Measurements from ENCODE around the gene GLI2. TPM values are rescaled to one million over a fixed set of nuclear protein-coding genes. Genes with fewer than 3 reads are reported as not detected.

GLI2 gene
- 0.07 TPM in 1 of 2 replicates, not detected in the other for total RNA-seq (2014; rRNA removed; shearing (Covaris generic); ENCODE audit: low replicate concordance)

DNA sequence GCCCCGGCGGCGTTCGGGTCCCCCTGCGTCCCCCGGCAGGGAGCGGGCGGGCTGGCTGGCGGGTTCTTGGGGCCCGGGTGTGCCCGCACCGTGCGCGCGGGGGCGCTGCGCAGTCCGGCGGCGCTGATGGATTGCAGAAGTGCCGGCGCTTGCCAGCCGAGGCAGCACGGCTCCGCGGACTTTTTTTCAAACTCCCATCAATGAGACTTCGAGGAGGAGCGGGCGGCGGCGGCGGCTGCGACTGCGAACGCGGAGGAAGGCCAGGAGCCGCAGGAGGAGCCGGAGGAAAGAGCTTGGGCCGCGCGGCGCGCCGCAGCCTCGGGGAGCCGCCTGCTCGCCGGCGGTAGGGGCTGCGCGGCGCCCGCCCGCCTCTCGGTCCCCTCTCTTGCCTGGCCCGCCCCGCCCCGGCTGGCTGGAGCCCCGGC is at the start of gene GLI2:
Gene GLI2, plus strand, starts transcription at position 123 of the 425 bp plus-strand sequence. CDS start 61,453 bp downstream, outside the sequence.
- Histone ChIP-seq H3K4me3 (ENCODE audit: low read length) (no peak within 1 kb of the TSS), H3K9me3 (ENCODE audit: low read length) (no peaks in the 10 kb centered on the region), H3K4me2 (ENCODE audit: low read depth, low read length, poor library complexity, severe bottlenecking) (no peak within 1 kb of the TSS), H2AFZ (ENCODE audit: low read length) (no peak within 1 kb of the TSS), H4K20me1 (ENCODE audit: insufficient read depth, low read depth, low read length) (no peaks in the 10 kb centered on the region), H3K36me3 (ENCODE audit: insufficient read depth, low read length) (no peaks in the 10 kb centered on the region), H3K9ac (ENCODE audit: low read length) (no peak within 1 kb of the TSS), H3K27me3 (ENCODE audit: low read length) (no peaks in the 10 kb centered on the region), H3K9me2 (replicated peaks; ENCODE audit: insufficient read depth, low read length) (no peaks in the 10 kb centered on the region), H3K27ac (ENCODE audit: low read length) (no peak within 1 kb of the TSS), H3K79me2 (ENCODE audit: low read length) (no peaks in the 10 kb centered on the region), H3K4me1 (ENCODE audit: low read length) (no peaks in the 10 kb centered on the region)
- DNase-seq, result no peak

DNA sequence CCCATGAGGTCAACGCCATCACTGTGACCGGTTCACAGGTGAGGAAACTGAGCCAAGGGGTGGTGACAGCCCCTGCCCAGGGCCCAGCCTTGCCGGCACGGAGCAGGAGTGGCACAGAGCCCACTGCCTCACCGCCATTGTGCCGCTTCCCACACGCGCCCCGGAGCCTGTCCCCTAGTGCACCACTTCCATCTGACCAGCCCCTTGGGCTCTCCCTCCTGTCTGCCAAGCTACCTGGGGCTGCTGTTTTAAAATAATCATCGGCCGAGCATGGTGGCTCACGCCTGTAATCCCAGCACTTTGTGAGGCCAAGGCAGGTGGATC is 49.7 kb upstream of the GLI2 start:
- H3K27ac ChIP-seq (ENCODE audit: low read length), result no peak overlapping the region
- H3K4me1 ChIP-seq (ENCODE audit: low read length), result no peaks in the 10 kb centered on the region
- H3K4me3 ChIP-seq (ENCODE audit: low read length), result no peak overlapping the region
- H3K9me3 ChIP-seq (ENCODE audit: low read length), result no peaks in the 10 kb centered on the region
- H3K9me2 ChIP-seq (replicated peaks; ENCODE audit: insufficient read depth, low read length), result no peaks in the 10 kb centered on the region
- DNase-seq, result no peak
- H3K27me3 ChIP-seq (ENCODE audit: low read length), result no peaks in the 10 kb centered on the region
- no peak overlapping the region for H2AFZ ChIP-seq (ENCODE audit: low read length)
- H3K4me2 ChIP-seq (ENCODE audit: low read depth, low read length, poor library complexity, severe bottlenecking), result no peak overlapping the region
- H3K79me2 ChIP-seq (ENCODE audit: low read length), result no peaks in the 10 kb centered on the region
- H3K36me3 ChIP-seq (ENCODE audit: insufficient read depth, low read length), result no peaks in the 10 kb centered on the region
- no peak overlapping the region for H3K9ac ChIP-seq (ENCODE audit: low read length)
- H4K20me1 ChIP-seq (ENCODE audit: insufficient read depth, low read depth, low read length), result no peaks in the 10 kb centered on the region

DNA sequence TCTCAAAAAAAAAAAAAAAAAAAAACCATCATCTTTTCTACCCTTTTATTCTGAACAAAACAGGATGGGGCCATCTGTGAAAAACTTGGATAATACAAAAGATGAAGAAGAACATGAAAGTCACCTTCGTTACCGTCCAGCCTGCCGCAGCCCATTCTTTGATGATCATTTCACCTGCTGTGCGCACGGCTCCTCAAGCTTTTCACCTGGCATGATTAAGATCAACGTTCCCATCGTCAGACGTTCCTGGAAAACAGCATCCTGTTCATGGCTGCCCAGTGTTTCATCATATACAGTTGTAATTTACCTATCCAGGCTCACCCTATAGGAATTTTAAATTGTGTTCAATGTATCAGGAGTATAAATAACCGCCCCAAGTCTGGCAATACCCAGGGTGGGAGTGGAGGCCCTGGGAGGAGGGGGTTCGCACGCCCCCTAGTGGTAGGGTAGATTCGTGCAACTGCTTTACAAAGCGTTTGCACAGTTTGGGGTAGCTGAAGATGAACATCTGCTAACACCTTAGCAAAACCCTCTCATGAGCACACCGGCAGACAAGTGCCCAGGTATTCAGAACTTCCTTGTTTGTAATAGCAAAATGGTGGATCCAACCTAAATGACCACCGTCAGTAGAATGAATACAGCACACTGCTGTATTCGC is 49.0 kb upstream of the GLI2 start:
- Histone ChIP-seq H3K9ac (ENCODE audit: low read length) (no peak overlapping the region), H3K27ac (ENCODE audit: low read length) (no peak overlapping the region), H4K20me1 (ENCODE audit: insufficient read depth, low read depth, low read length) (no peaks in the 10 kb centered on the region), H3K79me2 (ENCODE audit: low read length) (no peaks in the 10 kb centered on the region), H3K36me3 (ENCODE audit: insufficient read depth, low read length) (no peaks in the 10 kb centered on the region), H2AFZ (ENCODE audit: low read length) (no peak overlapping the region), H3K9me3 (ENCODE audit: low read length) (no peaks in the 10 kb centered on the region), H3K4me1 (ENCODE audit: low read length) (no peaks in the 10 kb centered on the region), H3K9me2 (replicated peaks; ENCODE audit: insufficient read depth, low read length) (no peaks in the 10 kb centered on the region), H3K4me2 (ENCODE audit: low read depth, low read length, poor library complexity, severe bottlenecking) (no peak overlapping the region), H3K4me3 (ENCODE audit: low read length) (no peak overlapping the region), H3K27me3 (ENCODE audit: low read length) (no peaks in the 10 kb centered on the region)
- DNase-seq, result peak; percentile 74

- no peaks in the 10 kb centered on the region for H3K9me3 ChIP-seq (ENCODE audit: low read length)
- no peaks in the 10 kb centered on the region for H3K36me3 ChIP-seq (ENCODE audit: insufficient read depth, low read length)
- no peak overlapping the region for H3K4me2 ChIP-seq (ENCODE audit: low read depth, low read length, poor library complexity, severe bottlenecking)
- no peaks in the 10 kb centered on the region for H3K9me2 ChIP-seq (replicated peaks; ENCODE audit: insufficient read depth, low read length)
- H3K9ac ChIP-seq (ENCODE audit: low read length), result no peak overlapping the region
- H3K27me3 ChIP-seq (ENCODE audit: low read length), result no peaks in the 10 kb centered on the region
- no peak overlapping the region for H3K27ac ChIP-seq (ENCODE audit: low read length)
- DNase-seq, result no peak
- no peaks in the 10 kb centered on the region for H4K20me1 ChIP-seq (ENCODE audit: insufficient read depth, low read depth, low read length)
- no peaks in the 10 kb centered on the region for H3K4me1 ChIP-seq (ENCODE audit: low read length)
- H2AFZ ChIP-seq (ENCODE audit: low read length), result no peak overlapping the region
- no peaks in the 10 kb centered on the region for H3K79me2 ChIP-seq (ENCODE audit: low read length)
- H3K4me3 ChIP-seq (ENCODE audit: low read length), result no peak overlapping the region
These were observed 48.5 kb upstream of the GLI2 start for GRCh38 chr2:120687210-120687609.

DNA sequence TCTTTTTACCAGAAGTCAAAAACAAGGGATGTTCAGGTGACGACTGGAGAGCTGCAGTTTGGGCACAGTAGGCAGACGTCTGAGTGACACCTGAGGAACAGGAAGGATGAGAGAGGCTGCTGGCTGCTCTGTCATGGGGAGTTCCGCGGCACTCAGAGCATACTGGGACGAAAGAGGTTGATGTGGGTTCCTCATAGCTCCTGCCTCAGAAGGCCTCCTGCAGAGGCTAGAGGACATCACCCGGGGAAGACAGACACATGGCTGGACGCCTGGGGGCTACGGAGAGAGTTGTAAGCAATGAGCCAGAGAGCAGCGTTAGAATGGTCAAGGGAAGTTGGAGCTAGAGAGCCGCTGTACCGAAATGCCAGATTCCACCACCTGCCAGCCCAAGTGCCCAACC is 45.1 kb upstream of the GLI2 start:
- H2AFZ ChIP-seq (ENCODE audit: low read length), result no peak overlapping the region
- no peaks in the 10 kb centered on the region for H3K36me3 ChIP-seq (ENCODE audit: insufficient read depth, low read length)
- no peak overlapping the region for H3K27ac ChIP-seq (ENCODE audit: low read length)
- H3K27me3 ChIP-seq (ENCODE audit: low read length), result no peaks in the 10 kb centered on the region
- H4K20me1 ChIP-seq (ENCODE audit: insufficient read depth, low read depth, low read length), result no peaks in the 10 kb centered on the region
- H3K4me3 ChIP-seq (ENCODE audit: low read length), result no peak overlapping the region
- no peak overlapping the region for H3K4me2 ChIP-seq (ENCODE audit: low read depth, low read length, poor library complexity, severe bottlenecking)
- DNase-seq, result no peak
- no peaks in the 10 kb centered on the region for H3K9me2 ChIP-seq (replicated peaks; ENCODE audit: insufficient read depth, low read length)
- no peaks in the 10 kb centered on the region for H3K9me3 ChIP-seq (ENCODE audit: low read length)
- H3K79me2 ChIP-seq (ENCODE audit: low read length), result no peaks in the 10 kb centered on the region
- H3K9ac ChIP-seq (ENCODE audit: low read length), result no peak overlapping the region
- H3K4me1 ChIP-seq (ENCODE audit: low read length), result no peaks in the 10 kb centered on the region

- no peak overlapping the region for H3K27ac ChIP-seq (ENCODE audit: low read length)
- H3K9me2 ChIP-seq (replicated peaks; ENCODE audit: insufficient read depth, low read length), result no peaks in the 10 kb centered on the region
- no peak overlapping the region for H3K4me2 ChIP-seq (ENCODE audit: low read depth, low read length, poor library complexity, severe bottlenecking)
- H3K4me3 ChIP-seq (ENCODE audit: low read length), result no peak overlapping the region
- H2AFZ ChIP-seq (ENCODE audit: low read length), result no peak overlapping the region
- H3K36me3 ChIP-seq (ENCODE audit: insufficient read depth, low read length), result no peaks in the 10 kb centered on the region
- no peaks in the 10 kb centered on the region for H3K79me2 ChIP-seq (ENCODE audit: low read length)
- no peaks in the 10 kb centered on the region for H3K4me1 ChIP-seq (ENCODE audit: low read length)
- no peaks in the 10 kb centered on the region for H4K20me1 ChIP-seq (ENCODE audit: insufficient read depth, low read depth, low read length)
- no peak for DNase-seq
- H3K27me3 ChIP-seq (ENCODE audit: low read length), result no peaks in the 10 kb centered on the region
- no peak overlapping the region for H3K9ac ChIP-seq (ENCODE audit: low read length)
- no peaks in the 10 kb centered on the region for H3K9me3 ChIP-seq (ENCODE audit: low read length)
These were observed 44.3 kb upstream of the GLI2 start for GRCh38 chr2:120691410-120691809.

DNA sequence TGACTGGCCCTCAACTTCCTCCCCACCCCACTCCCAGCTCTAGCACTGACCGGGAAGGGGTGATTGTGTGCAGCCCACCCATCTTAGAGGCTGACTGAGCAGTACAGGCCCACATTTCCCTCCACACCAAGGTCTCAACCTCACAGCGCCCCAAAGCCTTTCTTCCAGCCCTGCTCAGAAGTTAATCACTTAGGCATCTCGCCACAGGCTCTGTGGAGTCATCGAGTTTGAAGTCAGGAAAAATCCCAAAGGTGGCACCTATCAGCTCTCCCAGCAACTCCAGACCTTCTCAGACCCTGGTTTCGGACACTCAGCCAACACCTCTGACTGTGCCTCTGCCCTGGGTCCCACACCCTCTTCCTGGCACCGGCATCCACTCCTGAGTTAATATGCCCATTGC is 43.0 kb upstream of the GLI2 start:
- Histone ChIP-seq H3K79me2 (ENCODE audit: low read length) (no peaks in the 10 kb centered on the region), H3K9ac (ENCODE audit: low read length) (no peak overlapping the region), H3K36me3 (ENCODE audit: insufficient read depth, low read length) (no peaks in the 10 kb centered on the region), H3K4me2 (ENCODE audit: low read depth, low read length, poor library complexity, severe bottlenecking) (no peak overlapping the region), H2AFZ (ENCODE audit: low read length) (no peak overlapping the region), H3K4me3 (ENCODE audit: low read length) (no peak overlapping the region), H3K27me3 (ENCODE audit: low read length) (no peaks in the 10 kb centered on the region), H3K9me3 (ENCODE audit: low read length) (no peaks in the 10 kb centered on the region), H3K9me2 (replicated peaks; ENCODE audit: insufficient read depth, low read length) (no peaks in the 10 kb centered on the region), H3K27ac (ENCODE audit: low read length) (no peak overlapping the region), H3K4me1 (ENCODE audit: low read length) (no peaks in the 10 kb centered on the region), H4K20me1 (ENCODE audit: insufficient read depth, low read depth, low read length) (no peaks in the 10 kb centered on the region)
- DNase-seq, result no peak

GRCh38 chr2:120693121-120693520 is 42.5 kb upstream of the GLI2 start:
- Histone ChIP-seq H2AFZ (ENCODE audit: low read length) (no peak overlapping the region), H3K4me2 (ENCODE audit: low read depth, low read length, poor library complexity, severe bottlenecking) (no peak overlapping the region), H3K27ac (ENCODE audit: low read length) (no peak overlapping the region)

More at GRCh38 chr2:120693121-120693520, 42.5 kb upstream of the GLI2 start:
- Histone ChIP-seq H4K20me1 (ENCODE audit: insufficient read depth, low read depth, low read length) (no peaks in the 10 kb centered on the region), H3K4me1 (ENCODE audit: low read length) (no peaks in the 10 kb centered on the region), H3K9me3 (ENCODE audit: low read length) (no peaks in the 10 kb centered on the region), H3K4me3 (ENCODE audit: low read length) (no peak overlapping the region), H3K27me3 (ENCODE audit: low read length) (no peaks in the 10 kb centered on the region), H3K9me2 (replicated peaks; ENCODE audit: insufficient read depth, low read length) (no peaks in the 10 kb centered on the region), H3K36me3 (ENCODE audit: insufficient read depth, low read length) (no peaks in the 10 kb centered on the region), H3K9ac (ENCODE audit: low read length) (no peak overlapping the region), H3K79me2 (ENCODE audit: low read length) (no peaks in the 10 kb centered on the region)
- DNase-seq, result no peak
